CMK (cell line): ENCODE data around the gene VPS16.
"Not testable (repeated sequence)": the region's sequence is repeated elsewhere in the genome, so short reads cannot be mapped to it uniquely, and the experiment has no call there.

Experiments
- DNase-seq: peaks from one replicate; pipeline ENCODE4 v3.0.0-alpha.2; 2010; ENCODE audit warnings: low read depth

VPS16 gene

DNA sequence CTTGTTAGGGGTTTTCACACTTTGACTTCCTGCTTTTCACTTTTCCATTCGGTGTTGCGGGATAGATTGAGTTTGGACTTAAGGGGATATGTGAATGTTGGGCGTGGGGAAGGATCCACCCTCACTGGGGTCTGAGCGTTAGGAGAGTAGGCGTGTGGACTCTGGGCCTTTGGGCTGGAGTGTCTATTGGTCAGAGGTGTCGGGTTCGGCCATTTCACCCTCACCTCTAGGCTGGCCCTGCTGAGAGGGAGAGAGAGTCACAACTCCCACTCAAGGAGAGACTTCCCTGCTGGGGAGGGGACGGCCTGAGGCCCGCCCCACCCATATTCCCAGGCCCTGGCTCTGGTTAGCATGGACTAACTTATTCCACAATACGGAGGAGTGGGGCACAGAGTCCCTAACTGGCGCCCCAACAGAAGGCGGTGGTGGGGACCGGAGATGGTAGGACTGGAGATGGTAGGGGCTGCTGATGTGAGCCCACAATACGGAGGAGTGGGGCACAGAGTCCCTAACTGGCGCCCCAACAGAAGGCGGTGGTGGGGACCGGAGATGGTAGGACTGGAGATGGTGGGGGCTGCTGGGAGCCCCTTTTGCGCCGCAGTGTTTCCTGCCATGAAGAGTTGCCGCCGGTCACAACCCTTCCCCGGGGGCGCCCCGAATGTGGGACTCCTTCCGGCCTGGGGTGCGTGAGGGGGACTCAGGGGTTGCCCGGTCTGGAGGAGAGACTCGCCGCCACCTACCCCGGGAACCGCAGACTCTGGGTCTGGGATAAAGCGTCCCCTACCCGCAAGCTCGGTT is 31.3 kb downstream of the VPS16 start:
- no peak for DNase-seq

DNA sequence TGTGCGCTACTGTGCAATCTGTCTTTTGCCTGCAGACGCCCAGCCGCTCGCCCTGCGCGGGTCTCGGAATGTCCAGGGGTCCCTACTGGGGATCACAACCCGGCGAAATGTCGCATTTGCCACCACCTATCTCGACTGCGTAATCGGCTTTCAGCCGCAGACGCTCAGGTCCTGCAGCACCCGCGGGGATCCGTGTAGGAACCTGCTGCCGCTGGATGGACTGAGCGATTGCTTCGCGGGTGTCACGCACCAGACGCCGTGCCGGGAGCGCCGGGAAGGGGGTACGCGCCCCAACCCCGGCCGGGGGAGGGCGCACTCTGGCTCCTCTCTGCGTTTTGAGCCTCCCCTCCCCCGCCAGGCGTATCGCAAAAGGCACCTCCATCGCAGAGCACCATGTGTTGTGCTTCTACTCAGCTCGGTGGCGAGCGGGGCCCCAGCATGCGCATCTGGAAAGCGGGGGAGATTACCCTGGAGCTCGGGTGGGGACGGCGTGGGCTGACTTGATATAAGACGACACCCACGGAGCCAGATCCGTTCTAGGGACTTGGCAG is 32.0 kb downstream of the VPS16 start:
- peak; percentile 84 for DNase-seq

DNA sequence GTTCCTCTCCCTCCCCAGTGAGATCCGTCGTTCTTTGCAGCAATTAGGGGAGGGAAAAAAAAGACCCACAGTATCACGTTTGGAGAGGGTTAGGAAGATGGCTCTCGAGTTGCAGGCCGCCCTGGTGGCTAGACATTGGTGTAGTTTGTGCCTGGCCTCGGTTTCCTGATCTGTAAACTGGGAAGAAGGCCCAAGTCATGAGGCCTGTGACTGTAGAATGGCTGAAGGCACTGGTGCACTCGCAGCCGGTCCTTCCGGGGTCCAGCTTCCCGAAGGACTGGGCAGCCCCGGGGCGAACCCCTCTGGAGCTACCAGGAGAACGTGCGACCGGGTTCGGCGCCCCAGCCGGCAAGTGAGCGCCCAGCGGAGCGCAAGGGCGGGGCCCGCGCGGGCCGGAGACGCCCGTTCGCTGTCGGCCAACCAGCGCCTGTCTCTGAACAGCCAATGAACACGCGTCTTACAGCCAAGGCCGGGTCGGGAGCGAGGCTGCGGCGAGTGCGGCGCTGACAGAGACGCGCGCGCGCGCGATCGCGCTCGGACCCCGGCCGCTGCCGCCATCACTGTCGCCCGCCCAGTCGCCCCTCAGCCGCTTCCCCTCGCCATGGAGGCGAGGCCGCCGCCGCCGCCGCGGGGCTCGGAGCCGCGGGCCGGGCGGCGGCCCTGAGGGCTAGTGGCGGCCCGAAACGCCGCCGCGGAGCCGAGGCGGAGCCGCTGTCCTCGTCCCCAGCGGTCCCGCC is 32.6 kb downstream of the VPS16 start, which contains the start of gene PTPRA:
TSS of gene PTPRA (plus strand) at position 472 of the 737 bp plus-strand sequence. CDS start 90,797 bp downstream, outside the sequence.
- peak; percentile 92 for DNase-seq

DNA sequence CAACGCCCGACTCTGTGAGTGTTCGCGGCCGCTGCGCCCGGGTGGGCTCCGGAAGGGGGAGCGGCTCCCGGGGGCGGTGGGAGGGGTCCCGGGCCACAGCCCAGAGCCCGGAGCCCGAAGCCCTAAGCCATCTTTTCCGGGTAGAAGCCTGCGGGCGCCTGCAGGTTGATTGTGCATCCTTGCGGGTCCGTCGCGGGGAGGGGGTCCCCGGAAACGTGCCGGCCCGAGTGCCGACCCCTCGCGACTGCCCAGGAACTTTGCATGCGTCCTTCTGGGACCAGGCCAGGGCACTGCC is 33.1 kb downstream of the VPS16 start:
- DNase-seq: peak; percentile 60

DNA sequence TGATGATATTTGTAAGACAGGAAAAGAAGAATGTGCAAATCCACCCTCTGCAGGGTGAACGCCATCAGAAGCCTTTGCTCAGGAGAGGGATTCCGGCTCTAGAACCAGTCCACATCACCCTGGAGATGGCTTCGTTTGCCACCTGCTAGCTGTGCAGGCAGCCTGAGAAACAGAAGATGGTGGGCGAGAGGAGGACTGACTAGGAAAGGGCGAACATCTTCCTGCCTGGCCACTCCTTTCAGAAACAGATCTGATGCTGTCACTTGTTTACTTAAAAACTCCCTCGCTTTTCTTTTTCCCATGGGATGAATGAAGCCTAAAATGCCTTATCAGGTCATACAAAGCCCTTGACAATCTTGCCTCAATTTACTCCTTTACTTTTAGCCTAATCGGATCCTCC is 33.9 kb downstream of the VPS16 start:
- DNase-seq: no peak

DNA sequence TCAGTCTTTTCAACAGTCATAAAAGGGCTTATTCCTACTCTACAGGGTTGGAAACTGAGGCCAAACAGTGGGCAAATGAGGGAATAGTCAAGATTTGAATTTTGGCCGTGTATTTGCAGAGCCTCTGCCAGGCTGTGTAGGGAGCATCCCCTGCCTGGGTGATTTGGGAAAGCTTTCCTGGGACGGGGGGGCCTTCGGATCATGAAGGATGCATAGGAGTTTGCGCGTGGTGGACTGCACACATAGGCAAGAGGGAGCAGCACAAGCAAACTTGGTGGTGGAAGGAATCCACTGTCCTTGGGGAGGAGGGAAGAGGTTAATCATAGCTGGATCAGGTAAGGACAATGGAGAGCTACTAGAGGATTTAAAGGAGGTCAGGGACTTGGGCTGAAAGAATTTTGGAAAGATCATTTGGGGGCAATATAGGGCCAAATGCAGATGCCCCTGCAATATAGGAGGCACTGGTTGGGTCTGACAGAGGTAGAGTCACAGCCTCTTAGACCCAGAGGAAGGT is 35.2 kb downstream of the VPS16 start:
- no peak for DNase-seq

DNA sequence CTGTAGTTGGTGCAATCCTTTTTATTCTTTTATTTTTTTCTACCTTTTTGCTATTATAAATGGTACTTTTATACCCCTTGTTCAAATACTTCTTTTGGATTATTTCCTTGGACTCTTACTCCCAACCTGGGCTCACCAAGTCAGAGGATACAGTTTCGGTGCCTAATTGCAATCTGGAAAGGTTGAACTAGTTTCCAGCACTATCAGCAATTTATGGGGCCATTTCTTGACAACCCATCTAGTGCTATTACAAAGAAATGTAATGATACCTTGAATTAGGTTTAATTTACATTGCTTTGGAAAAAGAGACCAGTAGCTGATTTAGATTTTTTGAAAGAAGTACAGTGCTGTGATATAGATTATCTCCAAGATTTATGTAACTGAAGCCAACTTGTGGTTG is 38.0 kb downstream of the VPS16 start:
- no peak for DNase-seq

DNA sequence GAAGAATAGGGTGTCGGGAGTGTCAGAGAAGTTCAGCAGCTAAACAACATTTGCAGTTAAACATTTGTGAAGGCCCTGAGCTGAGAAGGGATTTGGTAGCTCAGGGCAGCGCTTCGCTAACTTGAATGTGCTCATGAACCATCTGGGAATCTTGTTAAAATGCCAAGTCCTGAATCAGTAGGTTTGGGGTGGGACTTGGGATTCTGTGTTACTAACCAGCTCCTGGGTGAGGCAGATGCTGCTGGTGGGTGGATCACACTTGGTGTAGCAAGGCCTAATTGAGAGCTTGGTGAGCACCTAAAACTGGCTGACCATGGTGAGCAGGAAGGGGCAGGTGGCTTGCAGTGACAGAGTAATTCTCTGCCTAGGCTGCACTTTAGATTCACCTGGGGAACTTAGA is 38.6 kb downstream of the VPS16 start:
- DNase-seq: no peak

DNA sequence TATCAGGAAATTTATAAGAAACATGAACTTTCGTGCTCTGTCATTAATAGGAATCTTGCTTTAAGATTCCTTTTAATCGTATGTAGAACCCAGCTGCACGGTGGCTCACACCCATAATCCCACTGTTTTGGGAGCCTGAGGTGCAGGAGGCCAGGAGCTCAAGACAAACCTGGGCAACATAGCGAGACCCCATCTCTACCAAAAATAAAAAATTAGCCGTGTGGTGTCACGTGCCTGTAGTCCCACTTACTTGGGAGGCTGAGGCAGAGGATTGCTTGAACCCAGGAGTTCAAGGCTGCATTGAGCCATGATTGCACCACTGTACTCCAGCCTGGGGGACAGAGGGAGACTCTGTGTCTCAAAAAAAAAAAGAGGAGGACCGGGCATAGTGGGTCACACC is 40.1 kb downstream of the VPS16 start:
- no peak for DNase-seq

DNA sequence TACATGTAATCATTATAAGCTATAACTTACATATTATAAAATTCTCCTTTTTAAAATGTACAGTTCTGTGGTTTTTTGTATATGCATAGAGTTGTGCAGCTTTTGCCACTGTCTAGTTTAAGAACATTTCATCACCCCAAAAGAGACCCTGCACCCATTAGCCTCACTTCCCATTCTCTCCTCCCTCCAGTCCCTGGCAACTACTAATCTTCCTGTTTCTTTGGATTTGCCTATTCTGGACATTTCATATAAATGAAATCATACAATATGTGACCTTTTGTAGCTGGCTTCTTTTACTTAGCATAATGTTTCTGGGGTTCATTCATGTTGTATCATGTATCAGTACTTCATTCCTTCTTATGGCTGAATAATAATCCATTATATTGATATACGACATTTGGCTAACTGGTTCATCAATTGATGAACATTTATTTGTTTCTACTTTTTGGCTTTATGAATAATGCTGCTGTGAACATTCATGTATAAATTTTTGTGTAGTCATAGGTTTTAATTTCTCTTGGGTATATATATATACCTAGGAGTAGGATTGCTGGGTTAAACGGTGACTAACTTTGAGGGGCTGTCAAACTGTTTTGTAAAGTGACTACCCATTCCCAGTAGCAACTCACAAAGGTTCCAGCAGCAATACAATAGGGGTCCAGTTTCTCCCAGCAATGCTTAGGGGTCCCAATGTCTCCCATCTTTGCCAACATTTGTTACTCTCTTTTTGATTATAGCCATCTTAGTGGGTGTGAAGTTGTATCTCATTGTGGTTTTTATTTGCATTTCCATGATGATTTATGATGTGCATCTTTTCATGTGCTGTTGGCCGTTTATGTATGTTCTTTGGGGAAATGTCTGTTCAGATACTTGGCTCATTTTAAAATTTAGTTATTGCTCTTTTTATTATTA is 43.4 kb downstream of the VPS16 start:
- DNase-seq: no peak

DNA sequence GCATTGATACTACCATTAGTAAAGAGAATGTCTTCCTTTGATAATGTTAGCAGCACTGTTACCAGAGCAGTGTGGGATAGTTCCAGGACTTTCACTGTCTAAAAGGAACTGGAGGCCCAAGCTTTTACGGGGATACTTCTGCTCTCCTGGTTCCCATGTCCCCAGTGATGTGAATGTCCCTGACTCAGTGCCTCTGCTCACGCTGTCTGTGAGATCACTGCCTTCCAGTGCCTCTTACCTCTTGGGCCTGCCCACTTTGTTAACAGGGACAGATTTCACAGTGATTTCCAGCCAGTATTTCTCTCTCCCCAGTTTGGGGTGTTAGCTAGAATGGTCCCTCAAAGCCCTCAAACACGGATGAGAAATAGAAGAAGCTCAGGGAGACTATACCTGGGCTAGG is 47.2 kb downstream of the VPS16 start:
- no peak for DNase-seq

DNA sequence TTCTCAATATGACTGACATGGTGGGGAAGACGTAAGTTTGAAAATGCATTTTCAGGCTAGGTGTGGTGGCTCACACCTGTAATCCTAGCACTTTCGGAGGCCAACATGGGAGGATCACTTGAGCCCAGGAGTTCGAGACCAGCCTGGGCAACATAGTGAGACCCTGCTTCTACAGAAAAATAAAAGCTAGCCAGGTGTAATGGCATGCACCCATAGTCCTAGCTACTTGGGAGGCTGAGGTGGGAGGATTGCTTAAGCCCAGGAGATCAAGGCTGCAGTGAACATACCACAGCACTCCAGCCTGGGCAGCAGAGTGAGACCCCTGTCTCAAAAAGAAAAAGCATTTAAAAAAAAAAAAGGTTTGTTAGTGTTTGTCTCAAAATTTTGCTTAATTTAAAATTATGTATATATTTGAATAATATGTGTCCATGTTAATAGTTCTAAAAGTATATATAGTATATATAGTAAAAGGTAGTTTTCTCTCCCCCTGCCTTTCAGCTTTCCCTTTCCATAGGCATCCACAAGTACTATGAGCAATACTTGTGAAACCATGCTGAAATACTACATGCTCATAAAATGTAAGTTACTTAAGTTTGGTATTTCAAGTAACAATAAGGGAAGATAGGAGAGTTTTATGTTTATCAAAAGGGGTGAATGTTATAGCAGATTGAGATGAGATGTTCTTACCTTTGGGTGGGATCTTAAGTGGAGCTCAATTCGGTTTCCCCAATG is 47.8 kb downstream of the VPS16 start:
- DNase-seq: no peak

DNA sequence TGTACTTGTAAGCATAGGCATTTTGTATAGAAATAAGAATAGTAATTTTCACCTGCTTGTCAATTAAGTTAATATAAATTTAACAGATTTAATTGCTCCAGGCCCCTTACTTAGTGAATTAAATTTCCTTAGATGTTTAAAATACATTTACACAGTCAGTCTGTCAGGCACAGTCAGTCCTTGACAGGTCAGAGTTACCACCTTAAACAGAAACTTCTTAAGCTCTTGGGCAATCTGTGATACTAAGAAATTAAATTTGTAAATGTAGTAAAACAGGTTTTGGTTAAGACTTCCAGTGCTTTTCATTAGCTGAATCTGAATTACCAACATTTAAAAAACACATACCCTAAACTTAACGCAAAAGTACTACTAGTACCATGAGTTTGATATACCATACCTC is 48.7 kb downstream of the VPS16 start:
- DNase-seq: no peak

DNA sequence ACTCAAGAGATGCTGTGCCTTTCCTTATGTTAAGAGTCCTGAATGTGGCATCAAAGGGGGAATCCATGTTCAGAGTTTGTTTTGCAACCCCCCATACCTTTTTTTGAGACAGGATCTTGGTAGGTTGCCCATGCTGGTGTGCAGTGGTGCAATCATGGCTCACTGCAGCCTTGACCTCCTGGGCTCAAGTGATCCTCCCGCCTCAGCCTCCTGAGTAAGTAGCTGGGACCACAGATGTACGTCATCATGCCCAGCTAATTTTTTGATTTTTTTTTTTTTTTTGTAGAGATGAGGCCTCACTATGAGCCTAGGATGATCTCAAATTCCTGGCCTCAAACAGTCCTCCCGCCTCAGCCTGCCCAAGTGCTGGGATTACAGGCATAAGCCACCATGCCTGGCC is 49.3 kb downstream of the VPS16 start:
- no peak for DNase-seq

DNA sequence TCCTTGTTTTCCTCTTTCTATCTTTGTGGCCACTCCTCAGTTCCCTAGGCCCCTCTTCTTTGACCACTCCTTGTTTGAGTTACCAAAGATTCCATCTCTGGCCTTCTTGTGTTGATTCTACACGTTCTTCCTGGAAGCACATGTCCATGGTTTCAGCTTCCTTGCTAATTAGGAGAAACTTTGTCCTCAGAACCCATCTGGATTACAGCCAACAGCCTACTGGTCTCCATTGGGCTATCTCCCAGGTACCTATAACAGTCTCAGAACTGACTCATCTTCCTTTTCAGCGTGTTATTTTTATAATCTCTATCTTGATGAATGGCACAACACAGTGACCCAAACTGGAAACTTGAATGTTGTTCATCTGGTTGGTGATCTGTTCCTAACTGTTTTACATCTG is 50.2 kb downstream of the VPS16 start:
- DNase-seq: no peak

DNA sequence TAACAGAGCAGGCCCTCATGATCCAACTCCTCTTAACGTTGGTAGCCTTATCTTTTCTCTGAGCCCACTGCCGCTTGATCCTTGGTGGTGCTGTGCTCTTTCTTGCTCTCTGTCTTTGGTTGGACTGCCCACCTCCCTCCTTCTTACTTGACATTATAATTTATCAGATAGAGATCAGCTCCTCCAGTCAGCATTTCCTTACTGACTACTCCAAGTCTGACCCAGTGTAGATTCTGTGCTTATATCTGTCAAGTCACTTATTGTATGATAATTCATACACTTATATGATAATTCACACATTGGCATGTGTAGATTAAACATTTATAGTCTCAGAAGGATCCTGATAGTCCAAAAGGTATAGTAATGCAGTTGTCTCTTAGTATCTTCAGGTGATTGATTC is 50.8 kb downstream of the VPS16 start:
- no peak for DNase-seq

DNA sequence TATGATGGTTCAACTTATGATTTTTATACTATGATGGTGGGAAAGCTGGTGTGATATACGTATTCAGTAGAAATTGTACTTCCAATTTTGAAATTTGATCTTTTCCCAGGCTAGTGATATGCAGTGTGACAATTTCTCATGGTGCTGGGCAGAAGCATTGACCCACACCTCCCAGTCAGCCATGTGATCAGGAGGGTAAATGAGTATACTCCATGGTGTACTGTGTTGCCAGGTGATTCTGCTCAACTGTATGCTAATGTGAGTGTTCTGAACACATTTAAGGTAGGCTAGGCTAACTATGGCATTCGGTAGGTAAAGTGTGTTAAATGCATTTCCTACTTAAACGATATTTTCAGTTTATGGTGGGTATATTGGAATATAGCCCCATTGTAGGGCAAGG is 51.8 kb downstream of the VPS16 start:
- no peak for DNase-seq

DNA sequence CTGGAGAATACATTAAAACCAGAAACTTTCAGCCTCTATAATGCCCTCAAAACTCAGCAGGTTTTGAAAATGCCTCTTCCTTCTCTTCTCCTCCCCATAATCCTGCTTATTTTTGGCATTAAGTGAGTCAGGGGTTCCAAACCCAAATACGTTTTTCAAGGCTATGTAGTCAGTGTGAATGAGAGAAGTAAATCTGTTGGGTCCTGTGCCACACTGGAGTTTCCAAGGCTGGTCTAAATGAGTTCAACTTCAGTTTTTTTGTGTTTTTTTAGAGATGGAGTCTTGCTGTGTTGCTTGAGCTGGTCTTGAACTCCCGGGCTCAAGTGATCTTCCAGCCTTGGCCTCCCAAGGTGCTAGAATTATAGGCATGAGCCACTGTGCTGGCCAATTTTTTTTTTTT is 53.7 kb downstream of the VPS16 start:
- no peak for DNase-seq

DNA sequence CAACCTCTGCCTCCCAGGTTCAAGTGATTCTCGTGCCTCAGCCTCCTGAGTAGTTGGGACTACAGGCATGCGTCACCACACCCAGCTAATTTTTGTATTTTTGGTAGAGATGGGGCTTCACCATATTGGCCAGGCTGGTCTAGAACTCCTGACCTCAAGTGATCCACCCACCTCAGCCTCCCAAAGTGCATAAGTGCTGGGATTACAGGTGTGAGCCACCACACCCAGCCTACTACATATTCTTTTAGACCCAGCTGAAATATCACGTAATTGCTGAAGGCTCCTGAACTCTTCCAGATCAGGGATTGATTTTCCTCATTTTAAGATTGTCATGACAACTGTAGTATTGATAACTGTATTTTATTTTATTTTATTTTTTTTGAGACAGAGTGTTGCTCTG is 54.6 kb downstream of the VPS16 start:
- not testable (repeated sequence) for DNase-seq

DNA sequence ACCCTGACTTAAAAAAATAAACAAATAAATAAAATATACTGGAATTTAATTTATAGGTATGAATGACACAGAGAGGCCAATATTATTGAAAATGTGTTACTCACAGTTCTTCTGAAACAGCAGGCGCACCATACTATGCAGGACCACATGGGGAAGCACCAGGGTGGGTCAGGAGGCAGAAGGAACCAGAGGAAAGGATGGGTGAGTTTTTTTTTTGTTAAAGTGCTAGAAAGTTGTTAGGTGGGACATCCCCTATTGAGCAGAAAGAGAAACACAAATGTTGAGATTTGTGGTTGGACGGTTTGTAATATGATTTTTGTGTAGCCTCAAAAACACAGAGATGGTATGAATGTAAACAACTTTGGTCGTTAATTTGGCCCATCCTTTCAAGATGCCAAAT is 58.7 kb downstream of the VPS16 start:
- no peak for DNase-seq

DNA sequence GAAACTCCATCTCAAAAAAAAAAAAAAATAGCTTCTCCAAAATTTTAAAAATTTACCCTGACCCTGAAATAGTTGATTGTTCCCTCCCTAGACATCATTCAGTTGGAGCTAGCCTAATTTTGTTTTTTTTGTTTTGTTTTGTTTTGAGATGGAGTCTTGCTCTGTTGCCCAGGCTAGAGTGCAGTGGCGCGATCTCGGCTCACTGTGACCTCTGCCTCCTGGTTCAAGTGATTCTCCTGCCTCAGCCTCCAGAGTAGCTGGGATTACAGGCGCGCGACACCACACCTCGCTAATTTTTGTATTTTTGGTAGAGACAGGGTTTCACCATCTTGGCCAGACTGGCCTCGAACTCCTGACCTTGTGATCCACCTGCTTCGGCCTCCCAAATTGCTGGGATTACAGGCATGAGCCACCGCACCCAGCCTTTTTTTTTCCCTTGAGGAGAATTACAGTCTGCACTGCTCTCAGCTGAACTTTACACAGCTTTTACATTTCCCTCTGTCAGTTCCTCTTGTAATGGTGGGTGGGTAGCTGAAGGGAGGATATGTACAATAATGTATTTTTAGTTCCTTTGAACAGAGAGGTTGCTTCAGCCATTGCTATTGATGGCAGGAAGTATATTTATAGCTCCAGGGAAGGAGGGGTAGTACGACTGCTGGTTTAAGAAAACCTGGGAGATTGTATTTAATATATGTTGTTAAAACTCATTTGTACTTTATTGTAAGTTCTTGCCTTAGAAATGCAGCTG is 60.5 kb downstream of the VPS16 start:
- DNase-seq: no peak
